Measurements from ENCODE around the gene RAD51D.

The RAD51D gene

GRCh38 chr17:35069311-35069710, 50.3 kb downstream of the RAD51D start:
- TF ChIP-seq TEAD4 (IDR thresholded peaks at IDR 0.05) (no peak), CEBPB (IDR thresholded peaks at IDR 0.05) (no peak), EP300 (IDR thresholded peaks at IDR 0.05; ENCODE audit: borderline replicate concordance) (no peak), FOXM1 (IDR thresholded peaks at IDR 0.05; ENCODE audit: borderline replicate concordance, low read depth) (no peak), TCF12 (IDR thresholded peaks at IDR 0.05; ENCODE audit: low read depth) (no peak), NFIC (IDR thresholded peaks at IDR 0.05) (no peak), RAD21 (IDR thresholded peaks at IDR 0.05; ENCODE audit: low read depth) (no peak), ZBTB7A (IDR thresholded peaks at IDR 0.05; ENCODE audit: low read depth) (no peak), USF1 (IDR thresholded peaks at IDR 0.05) (no peak), YY1 (IDR thresholded peaks at IDR 0.05; ENCODE audit: low read depth) (no peak), CREB1 (IDR thresholded peaks at IDR 0.05; ENCODE audit: low read depth) (no peak)
- TF ChIP-seq, protein P1, sequence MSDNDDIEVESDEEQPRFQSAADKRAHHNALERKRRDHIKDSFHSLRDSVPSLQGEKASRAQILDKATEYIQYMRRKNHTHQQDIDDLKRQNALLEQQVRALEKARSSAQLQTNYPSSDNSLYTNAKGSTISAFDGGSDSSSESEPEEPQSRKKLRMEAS (IDR thresholded peaks at IDR 0.05) = no peak
- TF ChIP-seq, protein P2, sequence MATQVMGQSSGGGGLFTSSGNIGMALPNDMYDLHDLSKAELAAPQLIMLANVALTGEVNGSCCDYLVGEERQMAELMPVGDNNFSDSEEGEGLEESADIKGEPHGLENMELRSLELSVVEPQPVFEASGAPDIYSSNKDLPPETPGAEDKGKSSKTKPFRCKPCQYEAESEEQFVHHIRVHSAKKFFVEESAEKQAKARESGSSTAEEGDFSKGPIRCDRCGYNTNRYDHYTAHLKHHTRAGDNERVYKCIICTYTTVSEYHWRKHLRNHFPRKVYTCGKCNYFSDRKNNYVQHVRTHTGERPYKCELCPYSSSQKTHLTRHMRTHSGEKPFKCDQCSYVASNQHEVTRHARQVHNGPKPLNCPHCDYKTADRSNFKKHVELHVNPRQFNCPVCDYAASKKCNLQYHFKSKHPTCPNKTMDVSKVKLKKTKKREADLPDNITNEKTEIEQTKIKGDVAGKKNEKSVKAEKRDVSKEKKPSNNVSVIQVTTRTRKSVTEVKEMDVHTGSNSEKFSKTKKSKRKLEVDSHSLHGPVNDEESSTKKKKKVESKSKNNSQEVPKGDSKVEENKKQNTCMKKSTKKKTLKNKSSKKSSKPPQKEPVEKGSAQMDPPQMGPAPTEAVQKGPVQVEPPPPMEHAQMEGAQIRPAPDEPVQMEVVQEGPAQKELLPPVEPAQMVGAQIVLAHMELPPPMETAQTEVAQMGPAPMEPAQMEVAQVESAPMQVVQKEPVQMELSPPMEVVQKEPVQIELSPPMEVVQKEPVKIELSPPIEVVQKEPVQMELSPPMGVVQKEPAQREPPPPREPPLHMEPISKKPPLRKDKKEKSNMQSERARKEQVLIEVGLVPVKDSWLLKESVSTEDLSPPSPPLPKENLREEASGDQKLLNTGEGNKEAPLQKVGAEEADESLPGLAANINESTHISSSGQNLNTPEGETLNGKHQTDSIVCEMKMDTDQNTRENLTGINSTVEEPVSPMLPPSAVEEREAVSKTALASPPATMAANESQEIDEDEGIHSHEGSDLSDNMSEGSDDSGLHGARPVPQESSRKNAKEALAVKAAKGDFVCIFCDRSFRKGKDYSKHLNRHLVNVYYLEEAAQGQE (IDR thresholded peaks at IDR 0.05; ENCODE audit: low read depth) = no peak

DNA sequence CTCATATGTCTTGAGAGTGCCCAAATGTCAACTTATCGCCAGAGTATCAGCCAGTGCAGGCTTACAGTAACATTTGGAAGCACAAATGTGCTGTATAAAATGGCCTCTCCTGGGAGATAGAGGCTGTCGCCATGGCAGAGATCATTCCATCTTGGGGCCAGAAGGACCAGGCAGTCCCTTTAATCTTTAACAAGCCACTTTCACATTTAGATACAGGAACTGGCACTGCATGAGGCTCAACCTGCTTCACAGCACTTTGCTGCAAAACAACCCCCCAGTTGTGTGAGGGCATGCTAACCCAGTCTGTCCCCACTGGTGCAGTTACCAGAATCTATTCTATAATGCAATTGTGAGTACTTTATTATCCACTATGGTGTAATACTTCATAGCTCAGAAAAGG, 51.4 kb downstream of the RAD51D start:
- TF ChIP-seq USF1 (IDR thresholded peaks at IDR 0.05) = no peak
- TF ChIP-seq CREB1 (IDR thresholded peaks at IDR 0.05; ENCODE audit: low read depth) = no peak
- TF ChIP-seq, protein P2 (IDR thresholded peaks at IDR 0.05; ENCODE audit: low read depth) = no peak
- no peak for TF ChIP-seq ZBTB7A (IDR thresholded peaks at IDR 0.05; ENCODE audit: low read depth)
- no peak for TF ChIP-seq NFIC (IDR thresholded peaks at IDR 0.05)
- no peak for TF ChIP-seq RAD21 (IDR thresholded peaks at IDR 0.05; ENCODE audit: low read depth)
- TF ChIP-seq TAF1 (IDR thresholded peaks at IDR 0.05; ENCODE audit: low read depth) = no peak
- no peak for TF ChIP-seq CEBPB (IDR thresholded peaks at IDR 0.05)
- no peak for TF ChIP-seq YY1 (IDR thresholded peaks at IDR 0.05; ENCODE audit: low read depth)
- no peak for TF ChIP-seq FOXM1 (IDR thresholded peaks at IDR 0.05; ENCODE audit: borderline replicate concordance, low read depth)
- TF ChIP-seq EP300 (IDR thresholded peaks at IDR 0.05; ENCODE audit: borderline replicate concordance) = no peak
- TF ChIP-seq TCF12 (IDR thresholded peaks at IDR 0.05; ENCODE audit: low read depth) = no peak
- TF ChIP-seq EGR1 (IDR thresholded peaks at IDR 0.05) = no peak

- TF ChIP-seq USF1 (IDR thresholded peaks at IDR 0.05) (no peak), RAD21 (IDR thresholded peaks at IDR 0.05; ENCODE audit: low read depth) (no peak), TCF12 (IDR thresholded peaks at IDR 0.05; ENCODE audit: low read depth) (no peak), CEBPB (IDR thresholded peaks at IDR 0.05) (no peak), TEAD4 (IDR thresholded peaks at IDR 0.05) (no peak), EP300 (IDR thresholded peaks at IDR 0.05; ENCODE audit: borderline replicate concordance) (no peak), TAF1 (IDR thresholded peaks at IDR 0.05; ENCODE audit: low read depth) (no peak), CREB1 (IDR thresholded peaks at IDR 0.05; ENCODE audit: low read depth) (no peak), NFIC (IDR thresholded peaks at IDR 0.05) (no peak), FOXM1 (IDR thresholded peaks at IDR 0.05; ENCODE audit: borderline replicate concordance, low read depth) (no peak), YY1 (IDR thresholded peaks at IDR 0.05; ENCODE audit: low read depth) (no peak), ZBTB7A (IDR thresholded peaks at IDR 0.05; ENCODE audit: low read depth) (no peak), EGR1 (IDR thresholded peaks at IDR 0.05) (no peak)
- TF ChIP-seq, protein P1 (IDR thresholded peaks at IDR 0.05) = no peak
- TF ChIP-seq, protein P2 (IDR thresholded peaks at IDR 0.05; ENCODE audit: low read depth) = no peak
These were observed 53.8 kb downstream of the RAD51D start for GRCh38 chr17:35065880-35066279.

All from Ishikawa (cell line).